Adrenal gland (tissue), 5 donors: ENCODE measurements around the gene RAB20.

Experiments
- POLR2A ChIP-seq, 2 donors: fragments of 450-650 bp; IDR thresholded peaks; one replicate each; pipeline ENCODE4 v1.6.1; 2017; ENCODE audit warnings: antibody characterized with exemption in 2 of 2, mild to moderate bottlenecking in 2 of 2, moderate library complexity in 1 of 2
- TF ChIP-seq, protein P1 (sequence below), 6 experiments: fragments of 450-650 bp in 4 of 6; fragments of 200-600 bp in 2 of 6; sonication (generic) in 1 of 6; IDR thresholded peaks; 1 replicate in 5 of 6; 2 replicates in 1 of 6; pipeline versions ENCODE4 v1.5.1 to v1.8.0; 2016 to 2021; ENCODE audit warnings: antibody characterized with exemption in 6 of 6, mild to moderate bottlenecking in 2 of 6, moderate library complexity in 1 of 6
- donor health status: DM: no; HTN: no; CAD: no.

DNA sequence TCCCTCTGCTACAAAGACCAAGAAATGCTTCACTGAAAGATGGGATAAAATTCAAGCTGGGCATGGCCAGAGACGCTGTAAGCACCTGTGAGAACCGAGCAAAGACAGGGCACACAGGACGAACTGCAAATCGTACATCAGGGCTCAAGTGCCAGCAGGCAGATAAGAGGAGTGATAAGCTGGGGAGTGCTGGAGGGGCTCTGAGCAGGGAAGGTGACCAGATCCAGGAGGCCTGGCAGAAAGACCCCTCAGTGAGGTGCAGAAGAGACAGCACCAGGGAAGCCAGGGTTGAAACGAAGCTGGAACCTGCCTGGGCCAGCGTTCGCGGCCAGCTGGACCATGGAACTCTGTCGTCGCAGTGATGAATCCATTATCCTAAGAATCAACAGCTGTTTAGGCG is 10.2 kb downstream of the RAB20 start:
- TF ChIP-seq, protein P1, sequence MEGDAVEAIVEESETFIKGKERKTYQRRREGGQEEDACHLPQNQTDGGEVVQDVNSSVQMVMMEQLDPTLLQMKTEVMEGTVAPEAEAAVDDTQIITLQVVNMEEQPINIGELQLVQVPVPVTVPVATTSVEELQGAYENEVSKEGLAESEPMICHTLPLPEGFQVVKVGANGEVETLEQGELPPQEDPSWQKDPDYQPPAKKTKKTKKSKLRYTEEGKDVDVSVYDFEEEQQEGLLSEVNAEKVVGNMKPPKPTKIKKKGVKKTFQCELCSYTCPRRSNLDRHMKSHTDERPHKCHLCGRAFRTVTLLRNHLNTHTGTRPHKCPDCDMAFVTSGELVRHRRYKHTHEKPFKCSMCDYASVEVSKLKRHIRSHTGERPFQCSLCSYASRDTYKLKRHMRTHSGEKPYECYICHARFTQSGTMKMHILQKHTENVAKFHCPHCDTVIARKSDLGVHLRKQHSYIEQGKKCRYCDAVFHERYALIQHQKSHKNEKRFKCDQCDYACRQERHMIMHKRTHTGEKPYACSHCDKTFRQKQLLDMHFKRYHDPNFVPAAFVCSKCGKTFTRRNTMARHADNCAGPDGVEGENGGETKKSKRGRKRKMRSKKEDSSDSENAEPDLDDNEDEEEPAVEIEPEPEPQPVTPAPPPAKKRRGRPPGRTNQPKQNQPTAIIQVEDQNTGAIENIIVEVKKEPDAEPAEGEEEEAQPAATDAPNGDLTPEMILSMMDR (IDR thresholded peaks at IDR 0.05) = no peak
- no peak for TF ChIP-seq POLR2A (IDR thresholded peaks at IDR 0.05)
